ENCODE data around the gene LPCAT1. TPM values are rescaled to one million over a fixed set of nuclear protein-coding genes. Genes with fewer than 3 reads are reported as not detected.
"Not testable (repeated sequence)": the region's sequence is repeated elsewhere in the genome, so short reads cannot be mapped to it uniquely, and the experiment has no call there.

LPCAT1 gene
- total RNA-seq, 1 donor from 2014 or later: 11.0 TPM

DNA sequence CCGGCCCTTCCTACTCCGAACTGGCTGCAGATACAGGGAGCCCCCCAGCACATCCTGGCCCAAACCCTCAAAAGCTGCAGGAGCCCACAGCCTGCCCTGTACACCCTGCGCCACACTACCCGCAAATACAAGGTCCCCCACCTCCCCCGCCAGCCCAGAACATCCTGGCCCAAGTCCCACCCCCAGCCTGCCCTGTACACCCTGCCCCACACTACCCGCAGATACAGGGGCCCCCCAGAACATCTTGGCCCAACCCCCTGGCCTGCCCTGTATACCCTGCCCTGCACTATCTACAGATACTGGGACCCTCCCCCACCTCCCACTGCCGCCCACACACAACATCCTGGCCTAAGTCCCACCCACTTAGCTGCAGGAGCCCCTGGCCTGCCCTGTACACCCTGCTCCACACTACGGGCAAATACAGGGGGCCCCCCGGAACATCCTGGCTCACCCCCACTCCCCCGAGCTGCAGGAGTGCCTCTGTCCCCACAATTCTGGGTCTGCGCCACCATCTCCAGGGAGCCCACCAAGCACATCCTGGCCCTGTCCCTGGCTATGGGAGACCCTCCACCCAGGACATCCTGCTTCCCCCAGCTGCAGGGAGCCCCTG, 8.3 kb downstream of the LPCAT1 start:
- no peak overlapping the region for H3K27ac ChIP-seq (replicated peaks)
- H3K9me3 ChIP-seq (replicated peaks): no peaks in the 10 kb centered on the region
- H3K36me3 ChIP-seq: peaks cover 22% of the 10 kb centered on the region
- no peaks in the 10 kb centered on the region for H3K4me1 ChIP-seq
- no peak overlapping the region for H3K4me3 ChIP-seq
- H3K27me3 ChIP-seq (ENCODE audit: low read depth): no peaks in the 10 kb centered on the region
- intact Hi-C loops (cut with micrococcal nuclease): no loop called here
- peak; percentile 12 for DNase-seq
- TF ChIP-seq, protein P1, sequence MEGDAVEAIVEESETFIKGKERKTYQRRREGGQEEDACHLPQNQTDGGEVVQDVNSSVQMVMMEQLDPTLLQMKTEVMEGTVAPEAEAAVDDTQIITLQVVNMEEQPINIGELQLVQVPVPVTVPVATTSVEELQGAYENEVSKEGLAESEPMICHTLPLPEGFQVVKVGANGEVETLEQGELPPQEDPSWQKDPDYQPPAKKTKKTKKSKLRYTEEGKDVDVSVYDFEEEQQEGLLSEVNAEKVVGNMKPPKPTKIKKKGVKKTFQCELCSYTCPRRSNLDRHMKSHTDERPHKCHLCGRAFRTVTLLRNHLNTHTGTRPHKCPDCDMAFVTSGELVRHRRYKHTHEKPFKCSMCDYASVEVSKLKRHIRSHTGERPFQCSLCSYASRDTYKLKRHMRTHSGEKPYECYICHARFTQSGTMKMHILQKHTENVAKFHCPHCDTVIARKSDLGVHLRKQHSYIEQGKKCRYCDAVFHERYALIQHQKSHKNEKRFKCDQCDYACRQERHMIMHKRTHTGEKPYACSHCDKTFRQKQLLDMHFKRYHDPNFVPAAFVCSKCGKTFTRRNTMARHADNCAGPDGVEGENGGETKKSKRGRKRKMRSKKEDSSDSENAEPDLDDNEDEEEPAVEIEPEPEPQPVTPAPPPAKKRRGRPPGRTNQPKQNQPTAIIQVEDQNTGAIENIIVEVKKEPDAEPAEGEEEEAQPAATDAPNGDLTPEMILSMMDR (IDR thresholded peaks at IDR 0.05; ENCODE audit: borderline replicate concordance): no peak

DNA sequence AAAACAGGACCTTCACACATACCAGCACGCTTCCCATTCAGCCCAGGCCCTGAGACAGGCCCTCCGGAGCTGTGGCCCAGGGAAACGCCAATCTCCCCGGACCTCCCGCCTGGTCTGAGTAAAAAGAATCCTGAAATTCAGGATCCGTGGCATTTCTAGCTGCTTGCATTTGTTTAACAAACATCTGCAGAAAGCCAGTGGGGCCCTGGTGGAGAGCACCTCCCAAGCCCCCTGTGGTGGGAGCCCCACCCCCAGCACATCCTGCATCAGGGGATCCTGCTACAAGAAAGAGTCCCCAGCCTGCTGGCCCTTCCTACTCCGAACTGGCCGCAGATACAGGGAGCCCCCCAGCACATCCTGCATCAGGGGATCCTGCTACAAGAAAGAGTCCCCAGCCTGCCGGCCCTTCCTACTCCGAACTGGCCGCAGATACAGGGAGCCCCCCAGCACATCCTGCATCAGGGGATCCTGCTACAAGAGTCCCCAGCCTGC, 8.9 kb downstream of the LPCAT1 start:
- H3K36me3 ChIP-seq: peaks cover 18% of the 10 kb centered on the region
- H3K9me3 ChIP-seq (replicated peaks); intact Hi-C loops (cut with micrococcal nuclease); H3K4me3 ChIP-seq; H3K4me1 ChIP-seq; H3K27ac ChIP-seq (replicated peaks); DNase-seq; H3K27me3 ChIP-seq (ENCODE audit: low read depth): not testable (repeated sequence)

DNA sequence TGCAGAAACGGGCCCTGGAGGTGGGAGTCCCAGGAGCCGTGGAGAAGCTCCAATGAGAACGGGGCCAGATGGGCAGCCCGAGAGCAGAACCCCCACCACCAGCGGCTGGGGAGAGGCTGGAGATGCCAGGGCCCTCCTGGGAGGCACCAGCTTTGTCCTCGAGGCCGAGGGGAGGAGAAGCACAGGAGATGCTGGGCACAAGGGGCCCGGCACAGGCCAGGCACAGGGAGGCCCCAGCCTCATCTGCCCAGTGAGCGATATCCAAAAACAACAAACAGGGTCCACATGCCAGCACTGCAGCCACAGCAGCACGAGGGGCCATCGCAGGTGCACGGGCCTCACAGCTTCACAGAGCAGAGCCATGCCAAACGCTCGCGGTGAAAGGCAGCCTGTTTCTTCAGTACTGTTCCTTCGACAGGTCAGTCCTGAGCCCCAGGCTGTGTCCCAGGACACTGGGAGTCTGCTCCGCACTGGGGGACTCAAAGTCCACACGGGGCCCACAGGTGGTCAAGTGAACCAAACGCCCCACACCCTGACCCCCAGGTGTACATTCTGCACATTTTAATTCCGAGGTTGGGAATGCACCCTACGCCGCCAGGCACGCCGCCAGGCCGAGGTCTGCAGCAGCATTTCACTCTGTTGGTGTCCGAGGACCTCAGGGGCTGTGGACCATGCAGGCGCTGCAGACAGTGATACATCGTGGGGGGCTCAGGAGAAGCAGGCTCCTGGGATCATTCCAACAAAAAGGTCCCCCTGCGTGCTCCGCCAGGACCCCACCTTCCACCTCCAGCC, 9.5 kb downstream of the LPCAT1 start:
- H3K27me3 ChIP-seq (ENCODE audit: low read depth): no peaks in the 10 kb centered on the region
- peak; percentile 7 for DNase-seq
- intact Hi-C loops (cut with micrococcal nuclease): no loop called here
- H3K36me3 ChIP-seq: peaks cover 15% of the 10 kb centered on the region
- no peak overlapping the region for H3K27ac ChIP-seq (replicated peaks)
- H3K9me3 ChIP-seq (replicated peaks): no peaks in the 10 kb centered on the region
- H3K4me1 ChIP-seq: no peaks in the 10 kb centered on the region
- no peak overlapping the region for H3K4me3 ChIP-seq
- TF ChIP-seq, protein P1 (IDR thresholded peaks at IDR 0.05; ENCODE audit: borderline replicate concordance): no peak

DNA sequence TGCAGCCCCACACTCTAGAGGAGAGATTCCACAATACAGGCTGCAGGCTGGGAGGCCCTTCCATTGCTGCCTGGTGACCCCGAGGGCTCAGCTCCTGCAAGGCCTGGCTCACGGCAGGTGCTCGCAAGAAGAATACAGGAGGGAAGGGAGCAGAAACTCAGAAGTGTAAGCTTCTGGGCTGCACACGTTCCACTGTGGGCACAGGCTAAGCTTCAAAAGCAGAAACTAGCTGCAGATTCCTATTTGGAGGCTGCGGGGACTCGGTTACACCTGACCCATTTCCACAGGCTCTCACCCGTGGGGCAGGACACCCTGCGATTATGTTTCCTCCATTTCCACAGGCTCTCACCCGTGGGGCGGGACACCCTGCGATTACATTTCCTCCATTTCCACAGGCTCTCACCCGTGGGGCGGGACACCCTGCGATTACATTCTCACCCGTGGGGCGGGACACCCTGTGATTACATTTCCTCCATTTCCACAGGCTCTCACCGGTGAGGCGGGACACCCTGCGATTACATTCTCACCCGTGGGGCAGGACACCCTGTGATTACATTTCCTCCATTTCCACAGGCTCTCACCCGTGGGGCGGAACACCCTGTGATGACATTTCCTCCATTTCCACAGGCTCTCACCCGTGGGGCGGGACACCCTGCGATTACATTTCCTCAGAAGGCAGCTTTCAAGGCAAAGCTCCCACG, 10.3 kb downstream of the LPCAT1 start:
- no peak overlapping the region for H3K4me3 ChIP-seq
- H3K27me3 ChIP-seq (ENCODE audit: low read depth): no peaks in the 10 kb centered on the region
- H3K36me3 ChIP-seq: peaks cover 15% of the 10 kb centered on the region
- no peak overlapping the region for H3K27ac ChIP-seq (replicated peaks)
- H3K4me1 ChIP-seq: no peaks in the 10 kb centered on the region
- peak; percentile 11 for DNase-seq
- TF ChIP-seq, protein P1 (IDR thresholded peaks at IDR 0.05; ENCODE audit: borderline replicate concordance): no peak
- no peaks in the 10 kb centered on the region for H3K9me3 ChIP-seq (replicated peaks)
- intact Hi-C loops (cut with micrococcal nuclease): no loop called here

DNA sequence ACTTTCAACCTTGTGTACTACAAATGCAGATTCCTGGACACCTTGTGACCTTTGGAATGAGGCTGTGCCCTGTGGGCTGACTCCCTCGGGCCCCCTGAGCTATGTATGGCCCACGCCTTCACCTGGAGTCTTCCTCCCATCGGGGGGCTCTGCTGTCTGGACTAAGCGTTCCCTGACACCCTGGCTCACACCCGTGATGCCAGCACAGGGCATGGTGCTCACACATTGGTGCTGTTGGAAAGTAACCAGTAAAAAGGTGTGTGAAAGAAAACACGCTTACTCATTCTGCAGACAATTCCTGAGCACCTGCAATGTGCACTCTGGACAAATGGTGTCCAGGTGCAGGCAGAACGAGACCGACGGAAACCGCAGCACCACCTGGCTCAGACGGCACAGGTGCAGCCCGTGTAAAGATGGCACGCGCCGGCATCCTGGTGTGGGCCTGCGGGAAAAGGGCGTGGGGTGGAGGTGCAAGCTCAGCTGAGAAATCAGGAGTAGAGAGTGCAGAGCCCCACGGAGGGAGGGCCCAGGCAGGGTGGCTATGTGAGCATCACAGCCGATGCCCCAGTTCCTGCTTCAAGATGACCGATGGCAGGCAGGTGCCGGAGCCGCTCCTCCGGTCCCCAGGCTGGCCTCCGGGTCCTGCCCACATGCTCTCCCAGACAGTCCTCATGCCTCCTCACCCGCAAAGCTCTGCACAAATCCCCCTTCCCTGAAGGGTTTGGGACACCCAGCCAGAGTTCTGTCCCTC, 11.0 kb downstream of the LPCAT1 start:
- TF ChIP-seq, protein P1 (IDR thresholded peaks at IDR 0.05; ENCODE audit: borderline replicate concordance): no peak
- intact Hi-C loops (cut with micrococcal nuclease): no loop called here
- H3K27me3 ChIP-seq (ENCODE audit: low read depth): no peaks in the 10 kb centered on the region
- peak; percentile 10 for DNase-seq
- peaks cover 15% of the 10 kb centered on the region for H3K36me3 ChIP-seq
- H3K9me3 ChIP-seq (replicated peaks): no peaks in the 10 kb centered on the region
- no peak overlapping the region for H3K4me3 ChIP-seq
- H3K27ac ChIP-seq (replicated peaks): no peak overlapping the region
- H3K4me1 ChIP-seq: no peaks in the 10 kb centered on the region
